ENCODE measurements around the gene MSH5. TPM values are rescaled to one million over a fixed set of nuclear protein-coding genes. Genes with fewer than 3 reads are reported as not detected.

The MSH5 gene
- total and polyA plus RNA-seq, 9 of the 15 experiments (the other 6 are each of a cell fraction or from before 2014, with no cell fraction given) = 12.5 to 104 (median 46.6) TPM

DNA sequence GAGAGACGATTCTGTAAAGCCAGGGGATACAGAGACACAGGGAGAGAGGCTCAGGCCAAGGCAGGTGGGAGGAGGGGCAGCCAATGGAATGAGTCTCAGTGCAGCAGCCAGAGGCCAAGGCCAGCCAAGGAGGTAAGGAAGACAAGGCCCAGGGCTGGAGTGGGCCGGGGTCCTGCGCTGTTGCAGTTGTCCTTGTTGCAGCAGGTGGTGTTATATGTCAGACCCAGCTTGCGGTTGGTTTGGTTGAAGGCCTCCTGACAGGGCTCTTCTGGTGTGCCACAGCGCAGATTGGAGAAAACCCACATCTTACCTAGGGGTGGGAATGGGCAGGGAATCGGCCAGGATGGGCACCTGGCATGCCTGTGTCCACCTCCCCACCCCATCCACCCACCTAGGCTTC, 20.8 kb upstream of the MSH5 start:
- H3K4me1 ChIP-seq (replicated peaks in 1 of 2; ENCODE audit: control insufficient read depth in 2 of 2, insufficient read depth in 2 of 2, low read length in 2 of 2) = peaks cover 21 to 23% of the 10 kb centered on the region in 2 experiments; a peak in 4 of 5 replicates
- no peaks in the 10 kb centered on the region for H3K36me3 ChIP-seq (ENCODE audit: control insufficient read depth, insufficient read depth, low read length)
- 0 out of 2 replicates have a peak, but pooled peaks have one; percentile 33 for TF ChIP-seq GABPB1 (CRISPR knock-in tag; IDR thresholded peaks at IDR 0.05)
- TF ChIP-seq, protein P1, sequence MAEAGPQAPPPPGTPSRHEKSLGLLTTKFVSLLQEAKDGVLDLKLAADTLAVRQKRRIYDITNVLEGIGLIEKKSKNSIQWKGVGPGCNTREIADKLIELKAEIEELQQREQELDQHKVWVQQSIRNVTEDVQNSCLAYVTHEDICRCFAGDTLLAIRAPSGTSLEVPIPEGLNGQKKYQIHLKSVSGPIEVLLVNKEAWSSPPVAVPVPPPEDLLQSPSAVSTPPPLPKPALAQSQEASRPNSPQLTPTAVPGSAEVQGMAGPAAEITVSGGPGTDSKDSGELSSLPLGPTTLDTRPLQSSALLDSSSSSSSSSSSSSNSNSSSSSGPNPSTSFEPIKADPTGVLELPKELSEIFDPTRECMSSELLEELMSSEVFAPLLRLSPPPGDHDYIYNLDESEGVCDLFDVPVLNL (CRISPR knock-in tag; IDR thresholded peaks at IDR 0.05; ENCODE audit: low read depth) = no peak
- FAIRE-seq (no peak), DNase-seq (ENCODE audit: extremely low read depth in 1 of 4, low spot score in 3 of 4) (no peak), ATAC-seq (no peak)
- no peaks in the 10 kb centered on the region for H4K20me1 ChIP-seq (replicated peaks; ENCODE audit: control insufficient read depth, insufficient read depth, low read length)
- H3K79me2 ChIP-seq (ENCODE audit: control insufficient read depth, insufficient read depth, low read length) = no peaks in the 10 kb centered on the region
- no TSS peak for BruUV-seq (replicated peaks)
- ChIA-PET POLR2A (interaction anchor here (0.5 to 15.0 kb wide), 6 partner anchors 7 to 97 kb away, joined by 3 to 223 read pairs (median 3); partner anchors contain the start of genes ABHD16A, CLIC1, HSPA1A and LY6G6D), CTCF (ENCODE audit: low intra/inter-chr PET ratio) (no interaction called here)
- intact Hi-C loops (cut with micrococcal nuclease) (no loop called here), in situ Hi-C loops (cut with MboI) (no loop called here)
- no peaks in the 10 kb centered on the region for H3K27me3 ChIP-seq (ENCODE audit: control insufficient read depth in 2 of 2, insufficient read depth in 2 of 2, low read length in 2 of 2)
- no peaks in the 10 kb centered on the region for H3K9me1 ChIP-seq (ENCODE audit: control insufficient read depth, insufficient read depth, low read length)
- peak overlapping the region in 1 of 2 experiments; percentile 69; a peak in 2 of 4 replicates for H3K9ac ChIP-seq (ENCODE audit: insufficient read depth in 1 of 2, low read depth in 2 of 2, low read length in 2 of 2)
- H3K27ac ChIP-seq (ENCODE audit: extremely low read depth, low read depth, low read length) = no peak overlapping the region
- H2AFZ ChIP-seq (ENCODE audit: low read depth, low read length) = no peak overlapping the region
- 52% methylated on average over 6 of the region's 6 CpGs for WGBS (ENCODE audit: insufficient coverage, low coverage, missing lambda C conversion rate)
- H3K9me3 ChIP-seq (replicated peaks; ENCODE audit: control insufficient read depth, insufficient read depth, low read depth, low read length) = no peaks in the 10 kb centered on the region
- H3K4me3 ChIP-seq = no peak overlapping the region
- H3K4me2 ChIP-seq (ENCODE audit: insufficient read depth, low read length) = no peak overlapping the region

DNA sequence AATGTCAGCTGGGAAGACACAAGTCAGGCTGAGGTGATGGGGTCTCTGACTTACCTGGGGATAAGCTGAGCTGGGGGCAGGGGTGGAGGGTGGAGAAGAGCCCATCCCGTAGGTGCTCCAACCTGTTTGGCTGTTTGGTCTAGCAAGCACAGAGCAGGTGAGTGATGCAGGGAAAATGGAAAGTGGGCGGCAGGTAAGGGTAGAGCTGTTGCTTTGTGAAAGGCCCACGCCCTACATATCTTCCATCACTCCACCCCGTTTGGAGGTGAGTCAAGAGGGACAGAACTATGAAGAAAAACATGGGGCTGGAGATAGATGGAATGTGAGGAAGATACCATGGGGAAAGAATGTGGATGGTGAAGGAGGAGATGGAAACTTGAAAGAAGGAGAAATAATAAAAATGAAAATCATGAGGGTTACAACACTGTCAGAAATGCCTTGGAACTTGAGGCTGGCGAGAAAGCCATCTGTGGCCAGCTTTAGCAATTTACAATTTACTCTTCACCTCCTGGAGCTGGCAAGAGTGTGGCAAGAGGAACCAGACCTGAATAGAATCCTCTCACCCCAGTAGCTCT, 19.5 kb upstream of the MSH5 start:
- CTCF ChIA-PET (ENCODE audit: low intra/inter-chr PET ratio) = no interaction called here
- POLR2A ChIA-PET = interaction anchor here (0.7 to 15.0 kb wide), 9 partner anchors 8 to 146 kb away, joined by 3 to 236 read pairs (median 3); partner anchors contain the start of genes ABHD16A, CLIC1, DDAH2 and GPANK1
- DNase-seq (ENCODE audit: extremely low read depth in 1 of 4, low spot score in 3 of 4) (no peak), ATAC-seq (no peak), FAIRE-seq (no peak)
- Histone ChIP-seq H3K4me2 (ENCODE audit: insufficient read depth, low read length) (no peak overlapping the region), H3K9me3 (replicated peaks; ENCODE audit: control insufficient read depth, insufficient read depth, low read depth, low read length) (no peaks in the 10 kb centered on the region), H3K79me2 (ENCODE audit: control insufficient read depth, insufficient read depth, low read length) (no peaks in the 10 kb centered on the region), H3K36me3 (ENCODE audit: control insufficient read depth, insufficient read depth, low read length) (no peaks in the 10 kb centered on the region), H3K9me1 (ENCODE audit: control insufficient read depth, insufficient read depth, low read length) (no peaks in the 10 kb centered on the region), H3K4me1 (replicated peaks in 1 of 2; ENCODE audit: control insufficient read depth in 2 of 2, insufficient read depth in 2 of 2, low read length in 2 of 2) (peaks cover 16 to 23% of the 10 kb centered on the region in 2 experiments; a peak in 4 of 5 replicates), H2AFZ (ENCODE audit: low read depth, low read length) (no peak overlapping the region), H4K20me1 (replicated peaks; ENCODE audit: control insufficient read depth, insufficient read depth, low read length) (no peaks in the 10 kb centered on the region), H3K27ac (ENCODE audit: extremely low read depth, low read depth, low read length) (no peak overlapping the region), H3K9ac (ENCODE audit: insufficient read depth in 1 of 2, low read depth in 2 of 2, low read length in 2 of 2) (peak overlapping the region in 1 of 2 experiments; percentile 61; a peak in 2 of 4 replicates), H3K27me3 (ENCODE audit: control insufficient read depth in 2 of 2, insufficient read depth in 2 of 2, low read length in 2 of 2) (no peaks in the 10 kb centered on the region), H3K4me3 (no peak overlapping the region)
- intact Hi-C loops (cut with micrococcal nuclease) (no loop called here), in situ Hi-C loops (cut with MboI) (no loop called here)
- WGBS (ENCODE audit: insufficient coverage, low coverage, missing lambda C conversion rate) = 35% methylated on average over 5 of the region's 5 CpGs
- BruUV-seq (replicated peaks) = no TSS peak
- TF ChIP-seq SNIP1 (IDR thresholded peaks at IDR 0.05; ENCODE audit: low read depth) = no peak
- TF ChIP-seq ZBTB26 (CRISPR knock-in tag; IDR thresholded peaks at IDR 0.05) = no peak
- TF ChIP-seq, protein P2, sequence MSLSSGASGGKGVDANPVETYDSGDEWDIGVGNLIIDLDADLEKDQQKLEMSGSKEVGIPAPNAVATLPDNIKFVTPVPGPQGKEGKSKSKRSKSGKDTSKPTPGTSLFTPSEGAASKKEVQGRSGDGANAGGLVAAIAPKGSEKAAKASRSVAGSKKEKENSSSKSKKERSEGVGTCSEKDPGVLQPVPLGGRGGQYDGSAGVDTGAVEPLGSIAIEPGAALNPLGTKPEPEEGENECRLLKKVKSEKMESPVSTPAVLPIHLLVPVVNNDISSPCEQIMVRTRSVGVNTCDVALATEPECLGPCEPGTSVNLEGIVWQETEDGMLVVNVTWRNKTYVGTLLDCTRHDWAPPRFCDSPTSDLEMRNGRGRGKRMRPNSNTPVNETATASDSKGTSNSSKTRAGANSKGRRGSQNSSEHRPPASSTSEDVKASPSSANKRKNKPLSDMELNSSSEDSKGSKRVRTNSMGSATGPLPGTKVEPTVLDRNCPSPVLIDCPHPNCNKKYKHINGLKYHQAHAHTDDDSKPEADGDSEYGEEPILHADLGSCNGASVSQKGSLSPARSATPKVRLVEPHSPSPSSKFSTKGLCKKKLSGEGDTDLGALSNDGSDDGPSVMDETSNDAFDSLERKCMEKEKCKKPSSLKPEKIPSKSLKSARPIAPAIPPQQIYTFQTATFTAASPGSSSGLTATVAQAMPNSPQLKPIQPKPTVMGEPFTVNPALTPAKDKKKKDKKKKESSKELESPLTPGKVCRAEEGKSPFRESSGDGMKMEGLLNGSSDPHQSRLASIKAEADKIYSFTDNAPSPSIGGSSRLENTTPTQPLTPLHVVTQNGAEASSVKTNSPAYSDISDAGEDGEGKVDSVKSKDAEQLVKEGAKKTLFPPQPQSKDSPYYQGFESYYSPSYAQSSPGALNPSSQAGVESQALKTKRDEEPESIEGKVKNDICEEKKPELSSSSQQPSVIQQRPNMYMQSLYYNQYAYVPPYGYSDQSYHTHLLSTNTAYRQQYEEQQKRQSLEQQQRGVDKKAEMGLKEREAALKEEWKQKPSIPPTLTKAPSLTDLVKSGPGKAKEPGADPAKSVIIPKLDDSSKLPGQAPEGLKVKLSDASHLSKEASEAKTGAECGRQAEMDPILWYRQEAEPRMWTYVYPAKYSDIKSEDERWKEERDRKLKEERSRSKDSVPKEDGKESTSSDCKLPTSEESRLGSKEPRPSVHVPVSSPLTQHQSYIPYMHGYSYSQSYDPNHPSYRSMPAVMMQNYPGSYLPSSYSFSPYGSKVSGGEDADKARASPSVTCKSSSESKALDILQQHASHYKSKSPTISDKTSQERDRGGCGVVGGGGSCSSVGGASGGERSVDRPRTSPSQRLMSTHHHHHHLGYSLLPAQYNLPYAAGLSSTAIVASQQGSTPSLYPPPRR (CRISPR knock-in tag; IDR thresholded peaks at IDR 0.05; ENCODE audit: borderline replicate concordance) = no peak
- TF ChIP-seq NR1H2 (CRISPR knock-in tag; IDR thresholded peaks at IDR 0.05) = no peak
- no peak for TF ChIP-seq ZNF696 (CRISPR knock-in tag; conservative IDR thresholded peaks at IDR 0.05)
